CD4-positive, alpha-beta T cell (primary cell): ENCODE results near the gene PTGFRN. TPM values are rescaled to one million over a fixed set of nuclear protein-coding genes. Genes with fewer than 3 reads are reported as not detected.
A peak's percentile ranks its signal among the peaks of the same experiment; 100 is the strongest.

Experiments
- ATAC-seq: fragments of 200-7000 bp; cut with Tn5 transposase; one replicate; pipeline ENCODE4 v1.10.0; 2022; ENCODE audit warnings: mild to moderate bottlenecking; ENCODE audit not compliant: poor library complexity
- CTCF ChIA-PET: fragments of 350-600 bp; sonication (Branson Sonifier 250); formaldehyde crosslinking; loops from one replicate; lab custom pipeline; 2021; ENCODE audit warnings: antibody characterized with exemption, inconsistent platforms; lab: Charles Lee
- POLR2A ChIA-PET: fragments of 350-600 bp; sonication (Branson Sonifier 250); formaldehyde crosslinking; loops from one replicate; lab custom pipeline; 2021; ENCODE audit warnings: antibody characterized with exemption, inconsistent platforms; lab: Charles Lee
- DNase-seq, 14 experiments: peaks; one replicate each; pipeline ENCODE4 v3.0.0-alpha.2; 2013 to 2020; ENCODE audit warnings: mixed read lengths in 2 of 14
- H3K27ac ChIP-seq, 2 donors: one replicate each; pipeline versions ENCODE4 v1.5.1 to v1.7.0; 2013; ENCODE audit warnings: low read length in 2 of 2, low read depth in 1 of 2, mild to moderate bottlenecking in 1 of 2
- H3K27me3 ChIP-seq, 2 experiments: 1 replicate in 1 of 2; 2 replicates in 1 of 2; pipeline versions ENCODE4 v1.6.1 to v1.7.0; 2013; ENCODE audit warnings: low read length in 2 of 2, control low read depth in 1 of 2, mild to moderate bottlenecking in 1 of 2, moderate library complexity in 1 of 2; ENCODE audit not compliant: insufficient read depth in 2 of 2, control insufficient read depth in 1 of 2
- H3K36me3 ChIP-seq: one replicate; pipeline ENCODE4 v1.6.1; 2013; ENCODE audit warnings: low read length, control low read depth; ENCODE audit not compliant: insufficient read depth
- H3K4me1 ChIP-seq: one replicate; pipeline ENCODE4 v1.6.1; 2013; ENCODE audit warnings: low read length, control low read depth; ENCODE audit not compliant: insufficient read depth
- H3K4me3 ChIP-seq: one replicate; pipeline ENCODE4 v1.5.1; 2013; ENCODE audit warnings: mild to moderate bottlenecking, low read length, moderate library complexity
- H3K9me3 ChIP-seq, 2 experiments: 1 replicate in 1 of 2; 2 replicates in 1 of 2; pipeline versions ENCODE4 v1.6.1 to v1.7.0; 2013; ENCODE audit warnings: low read length in 2 of 2, mild to moderate bottlenecking in 2 of 2, control low read depth in 1 of 2, moderate library complexity in 1 of 2; ENCODE audit not compliant: control insufficient read depth in 1 of 2, insufficient read depth in 1 of 2
- H3K27ac Mint-ChIP-seq: one replicate; pipeline ENCODE4 v1.8.0; 2020; ENCODE audit warnings: mixed read lengths
- H3K27me3 Mint-ChIP-seq: one replicate; pipeline ENCODE4 v1.8.0; 2021; ENCODE audit warnings: mixed read lengths
- H3K36me3 Mint-ChIP-seq: one replicate; pipeline ENCODE4 v1.8.0; 2021; ENCODE audit warnings: low read depth, mixed read lengths
- H3K4me1 Mint-ChIP-seq: one replicate; pipeline ENCODE4 v1.8.0; 2021; ENCODE audit warnings: low read depth, mixed read lengths
- H3K4me3 Mint-ChIP-seq: one replicate; pipeline ENCODE4 v1.8.0; 2020; ENCODE audit warnings: mild to moderate bottlenecking, mixed read lengths
- H3K9me3 Mint-ChIP-seq: one replicate; pipeline ENCODE4 v1.8.0; 2020; ENCODE audit warnings: mixed read lengths
- intact Hi-C, 2 experiments: fragments of 100-400 bp; cut with DNase I in 1 of 2; cut with micrococcal nuclease in 1 of 2; formaldehyde crosslinking; loops; one replicate each; pipeline versions ENCODE4 v1.15.1 to v1.9.0; 2023 to 2025; cut with DNase I, micrococcal nuclease
- total RNA-seq, 174 experiments: library from RNA in 2 of 174; stranded (reverse) in 2 of 174; gene quantifications; one replicate each; pipeline ENCODE4 v1.2.3 and lab custom pipeline; 2021 to 2026
- TF ChIP-seq, protein P1 (sequence below): fragments of 200-600 bp; IDR thresholded peaks from one replicate; pipeline ENCODE4 v1.8.0; 2022; ENCODE audit warnings: antibody characterized with exemption, mild to moderate bottlenecking

Gene PTGFRN
- total RNA-seq, 2 experiments from 2014 or later, result 0.38 to 0.45 TPM

DNA sequence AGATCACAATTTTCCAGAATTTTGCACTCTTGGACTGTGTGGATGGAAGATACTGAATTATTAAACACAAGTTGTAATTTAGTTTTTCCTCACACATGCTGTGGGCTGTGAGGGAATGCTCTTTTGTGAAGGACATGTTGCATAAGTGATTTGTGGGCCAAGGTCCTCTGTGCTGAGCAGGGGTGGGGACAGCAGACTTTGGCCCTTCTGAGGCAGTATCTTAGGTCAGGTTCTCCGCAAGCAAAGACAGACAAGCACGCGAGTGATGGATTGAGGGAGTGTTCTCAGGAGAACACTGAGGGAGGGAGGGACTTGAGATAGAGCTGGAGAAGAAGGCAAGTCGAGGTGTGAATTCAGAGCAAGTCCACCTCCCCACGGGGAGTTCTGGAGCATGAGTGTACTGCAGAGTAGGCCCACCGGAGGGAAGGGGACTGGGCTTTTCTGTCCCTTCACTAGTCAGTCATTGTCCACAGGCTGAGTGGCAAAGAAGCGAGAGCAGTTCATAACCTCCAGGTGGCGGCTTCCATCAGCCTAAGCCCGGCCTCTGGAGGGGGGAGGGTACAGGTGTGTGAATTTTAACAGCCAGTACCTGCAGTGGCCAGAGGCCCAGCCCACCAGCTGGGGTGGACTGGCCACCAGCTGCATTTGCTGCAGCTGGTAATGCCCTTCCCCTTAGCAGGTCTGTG, 72.7 kb downstream of the PTGFRN start:
- peaks cover 20% of the 10 kb centered on the region for H3K4me1 ChIP-seq
- Mint-ChIP-seq H3K4me1 (peaks cover 27% of the 10 kb centered on the region), H3K27ac (no peak overlapping the region), H3K4me3 (no peak overlapping the region), H3K27me3 (no peaks in the 10 kb centered on the region), H3K9me3 (no peaks in the 10 kb centered on the region), H3K36me3 (no peaks in the 10 kb centered on the region)
- intact Hi-C loops, result no loop called here
- TF ChIP-seq, protein P1, sequence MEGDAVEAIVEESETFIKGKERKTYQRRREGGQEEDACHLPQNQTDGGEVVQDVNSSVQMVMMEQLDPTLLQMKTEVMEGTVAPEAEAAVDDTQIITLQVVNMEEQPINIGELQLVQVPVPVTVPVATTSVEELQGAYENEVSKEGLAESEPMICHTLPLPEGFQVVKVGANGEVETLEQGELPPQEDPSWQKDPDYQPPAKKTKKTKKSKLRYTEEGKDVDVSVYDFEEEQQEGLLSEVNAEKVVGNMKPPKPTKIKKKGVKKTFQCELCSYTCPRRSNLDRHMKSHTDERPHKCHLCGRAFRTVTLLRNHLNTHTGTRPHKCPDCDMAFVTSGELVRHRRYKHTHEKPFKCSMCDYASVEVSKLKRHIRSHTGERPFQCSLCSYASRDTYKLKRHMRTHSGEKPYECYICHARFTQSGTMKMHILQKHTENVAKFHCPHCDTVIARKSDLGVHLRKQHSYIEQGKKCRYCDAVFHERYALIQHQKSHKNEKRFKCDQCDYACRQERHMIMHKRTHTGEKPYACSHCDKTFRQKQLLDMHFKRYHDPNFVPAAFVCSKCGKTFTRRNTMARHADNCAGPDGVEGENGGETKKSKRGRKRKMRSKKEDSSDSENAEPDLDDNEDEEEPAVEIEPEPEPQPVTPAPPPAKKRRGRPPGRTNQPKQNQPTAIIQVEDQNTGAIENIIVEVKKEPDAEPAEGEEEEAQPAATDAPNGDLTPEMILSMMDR, result no peak
- H3K9me3 ChIP-seq, result no peaks in the 10 kb centered on the region
- H3K4me3 ChIP-seq, result no peak overlapping the region
- ATAC-seq, result no peak
- no peak overlapping the region for H3K27ac ChIP-seq
- H3K27me3 ChIP-seq, result no peaks in the 10 kb centered on the region
- ChIA-PET POLR2A (no interaction called here), CTCF (no interaction called here)
- DNase-seq, result peak in 1 of 14 experiments; percentile 17
- H3K36me3 ChIP-seq, result no peaks in the 10 kb centered on the region

DNA sequence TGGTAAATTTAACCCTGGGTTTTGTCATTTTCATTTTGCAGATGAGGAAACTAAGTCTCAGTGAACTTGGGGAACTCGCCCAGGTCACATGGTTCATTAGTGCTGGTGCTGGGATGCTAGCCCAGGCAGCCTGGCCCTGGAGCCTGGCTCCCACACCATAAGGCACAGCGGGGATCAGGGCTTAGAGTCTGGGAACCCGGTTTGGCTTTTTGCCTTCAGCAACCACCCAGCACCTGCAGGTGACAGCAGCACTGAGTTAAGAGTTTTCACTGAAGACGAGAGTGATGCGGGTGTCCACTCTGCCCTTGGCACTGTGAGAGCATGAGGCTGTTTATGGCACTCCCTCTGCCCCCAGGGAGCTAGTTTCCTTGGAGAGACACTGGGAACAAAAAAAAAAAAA, 73.4 kb downstream of the PTGFRN start:
- ChIA-PET CTCF (interaction anchor here (0.7 kb wide), 1 partner anchor 21 kb away, joined by 4 read pairs; no protein-coding TSS in a partner anchor), POLR2A (no interaction called here)
- Histone ChIP-seq H3K27me3 (no peaks in the 10 kb centered on the region), H3K4me1 (peaks cover 27% of the 10 kb centered on the region), H3K36me3 (no peaks in the 10 kb centered on the region), H3K9me3 (no peaks in the 10 kb centered on the region), H3K27ac (no peak overlapping the region), H3K4me3 (no peak overlapping the region)
- no peak overlapping the region for H3K27ac Mint-ChIP-seq
- H3K4me1 Mint-ChIP-seq, result peaks cover 33% of the 10 kb centered on the region
- H3K9me3 Mint-ChIP-seq, result no peaks in the 10 kb centered on the region
- no peak overlapping the region for H3K4me3 Mint-ChIP-seq
- intact Hi-C loops, result no loop called here
- ATAC-seq (no peak), DNase-seq (no peak)
- TF ChIP-seq, protein P1, result no peak
- no peaks in the 10 kb centered on the region for H3K36me3 Mint-ChIP-seq
- H3K27me3 Mint-ChIP-seq, result no peaks in the 10 kb centered on the region

DNA sequence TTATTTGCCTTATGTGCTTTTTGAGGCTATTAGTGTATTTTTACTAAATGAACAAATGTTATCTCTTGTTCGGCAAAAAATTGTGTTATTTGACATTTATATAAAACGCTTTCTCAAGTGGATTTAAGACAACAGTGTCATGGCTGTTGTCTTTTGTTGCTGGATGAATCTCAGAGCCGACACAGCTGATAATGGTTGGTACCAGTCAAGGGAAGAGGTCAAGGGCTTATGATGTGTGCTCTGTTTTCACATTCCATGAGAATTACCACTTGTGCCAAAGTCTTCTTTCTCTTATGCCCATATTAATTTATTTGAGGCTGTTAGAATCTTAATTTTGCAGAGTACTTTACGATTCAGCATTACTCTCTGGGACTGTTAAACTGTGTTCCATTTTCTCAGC, 74.0 kb downstream of the PTGFRN start:
- Mint-ChIP-seq H3K36me3 (no peaks in the 10 kb centered on the region), H3K27me3 (no peaks in the 10 kb centered on the region), H3K9me3 (no peaks in the 10 kb centered on the region), H3K27ac (no peak overlapping the region), H3K4me3 (no peak overlapping the region), H3K4me1 (peaks cover 39% of the 10 kb centered on the region)
- peaks cover 32% of the 10 kb centered on the region for H3K4me1 ChIP-seq
- TF ChIP-seq, protein P1, result no peak
- CTCF ChIA-PET, result interaction anchor here (0.7 kb wide), 1 partner anchor 20 kb away, joined by 4 read pairs; no protein-coding TSS in a partner anchor
- no peaks in the 10 kb centered on the region for H3K36me3 ChIP-seq
- no peak overlapping the region for H3K27ac ChIP-seq
- POLR2A ChIA-PET, result interaction anchor here (1.0 to 1.2 kb wide), 2 partner anchors 26 to 76 kb away, joined by 3 read pairs; partner anchors contain the start of gene TTF2
- intact Hi-C loops, result no loop called here
- H3K9me3 ChIP-seq, result no peaks in the 10 kb centered on the region
- no peak overlapping the region for H3K4me3 ChIP-seq
- DNase-seq (no peak), ATAC-seq (no peak)
- H3K27me3 ChIP-seq, result no peaks in the 10 kb centered on the region
